DMS79 (cell line): ENCODE measurements around the gene SAP30L.

Experiments used
- DNase-seq: peaks from one replicate; lab custom pipeline; 2025; lab: John Stamatoyannopoulos, UW

SAP30L gene

DNA sequence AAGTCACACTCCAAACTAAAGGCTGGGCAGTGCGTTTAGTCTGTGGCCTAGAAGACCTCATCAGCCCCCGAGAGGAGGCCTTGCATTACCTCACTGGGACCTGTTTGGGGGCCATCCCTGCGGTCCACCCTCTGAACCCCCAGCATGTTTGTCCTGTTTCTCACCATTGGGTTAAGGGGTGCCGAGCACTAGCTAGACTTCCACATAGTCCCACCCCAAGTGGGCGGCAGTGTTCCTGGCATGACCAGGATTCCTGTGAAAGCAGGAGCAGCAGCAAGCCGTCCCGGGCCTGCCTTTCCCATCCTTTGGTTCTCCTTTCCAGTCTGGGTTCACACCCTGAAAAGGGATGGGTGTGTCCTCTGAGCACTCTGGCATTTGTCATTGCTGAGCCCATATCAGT lies 26.6 kb upstream of the SAP30L start:
- no peak for DNase-seq

DNA sequence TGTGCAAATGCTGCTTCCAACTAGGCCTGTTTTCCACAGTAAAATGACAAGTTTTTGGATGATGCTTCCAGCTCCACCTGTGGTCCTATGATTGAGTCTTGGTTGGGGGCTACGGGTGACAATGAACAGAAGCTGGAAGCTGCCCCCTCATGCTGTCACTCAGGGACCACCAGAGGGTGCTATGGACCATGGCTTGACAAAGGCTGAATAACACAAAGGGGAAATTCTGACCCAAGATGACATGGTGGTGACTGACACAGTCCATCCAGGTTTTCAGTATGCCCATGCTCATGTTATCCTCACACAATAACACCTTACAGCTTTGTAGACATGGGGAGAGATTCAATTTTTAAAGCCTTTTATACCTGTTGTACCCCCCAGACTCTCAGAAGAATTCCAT lies 23.9 kb upstream of the SAP30L start:
- DNase-seq: no peak

DNA sequence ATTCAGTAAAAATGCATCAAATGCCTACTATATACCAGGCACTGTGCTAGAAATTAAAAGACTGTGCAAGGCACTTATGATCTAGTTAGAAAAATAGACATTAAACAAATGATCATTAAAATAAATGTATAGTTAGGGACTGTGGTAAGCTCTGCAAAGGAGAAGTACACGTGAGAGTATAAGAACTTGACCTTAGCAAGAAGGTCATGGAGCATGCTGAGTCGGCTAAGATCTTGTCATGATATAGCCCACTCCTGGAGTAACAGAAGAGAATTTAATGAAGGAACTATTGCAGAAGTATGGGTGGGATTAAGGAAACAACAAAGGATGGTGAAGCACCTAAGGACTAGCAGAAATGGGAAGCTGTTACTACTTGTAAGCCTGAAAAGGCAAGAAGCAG lies 23.5 kb upstream of the SAP30L start:
- DNase-seq: no peak

DNA sequence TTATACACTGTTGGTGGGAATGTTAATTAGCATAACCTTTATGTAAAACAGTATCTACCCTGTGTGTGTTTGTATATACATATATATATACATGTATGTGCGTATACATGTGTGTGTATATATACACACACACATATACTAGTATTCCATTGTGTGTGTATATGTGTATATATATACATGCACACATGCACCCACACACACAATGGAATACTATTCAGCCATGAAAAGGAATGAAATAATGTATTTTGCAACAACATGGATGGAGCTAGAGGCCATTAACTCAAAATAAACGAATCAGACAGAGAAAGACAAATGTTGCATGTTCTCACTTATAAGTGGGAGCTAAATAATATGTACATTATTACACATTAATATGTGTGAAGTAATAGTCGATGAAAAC lies 17.6 kb upstream of the SAP30L start:
- DNase-seq: no peak

DNA sequence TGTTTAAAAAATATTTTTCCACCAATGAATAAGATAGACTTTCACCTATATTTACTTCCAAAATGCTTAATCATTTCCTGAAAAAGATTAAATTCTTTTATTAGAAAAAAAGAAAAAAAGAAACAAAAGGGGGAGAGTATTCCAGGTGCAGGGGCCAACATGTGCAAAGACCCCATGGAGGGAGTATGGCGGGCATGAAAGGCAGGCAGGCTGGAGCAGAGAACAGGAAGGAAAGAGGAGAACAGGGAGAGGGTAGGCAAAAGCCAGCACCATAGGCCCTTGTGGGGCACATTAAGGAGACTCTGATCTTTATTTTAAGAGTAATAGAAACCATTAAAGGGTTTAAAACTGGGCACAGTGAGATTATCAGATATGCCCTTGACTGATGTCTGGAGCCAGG lies 16.5 kb upstream of the SAP30L start:
- DNase-seq: no peak

DNA sequence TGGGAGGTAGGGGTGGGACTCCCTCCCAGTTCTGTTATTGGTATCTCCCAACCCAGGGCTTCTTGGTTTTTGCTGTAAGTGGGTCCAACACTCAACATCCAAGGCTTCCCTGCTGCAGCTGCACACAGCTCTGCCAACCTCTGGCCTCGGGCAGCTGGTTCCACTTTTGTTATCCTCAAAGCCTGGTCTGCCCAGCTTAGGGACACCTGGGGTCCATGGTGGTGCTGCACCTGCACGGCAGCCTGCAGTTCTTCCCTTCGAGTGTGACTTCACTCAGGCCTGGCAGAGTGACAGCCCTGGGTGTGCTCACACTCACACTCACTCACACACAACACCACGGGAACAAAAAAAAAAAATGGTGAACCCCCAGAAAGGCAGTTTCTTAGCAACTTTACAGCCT lies 15.3 kb upstream of the SAP30L start:
- DNase-seq: no peak

DNA sequence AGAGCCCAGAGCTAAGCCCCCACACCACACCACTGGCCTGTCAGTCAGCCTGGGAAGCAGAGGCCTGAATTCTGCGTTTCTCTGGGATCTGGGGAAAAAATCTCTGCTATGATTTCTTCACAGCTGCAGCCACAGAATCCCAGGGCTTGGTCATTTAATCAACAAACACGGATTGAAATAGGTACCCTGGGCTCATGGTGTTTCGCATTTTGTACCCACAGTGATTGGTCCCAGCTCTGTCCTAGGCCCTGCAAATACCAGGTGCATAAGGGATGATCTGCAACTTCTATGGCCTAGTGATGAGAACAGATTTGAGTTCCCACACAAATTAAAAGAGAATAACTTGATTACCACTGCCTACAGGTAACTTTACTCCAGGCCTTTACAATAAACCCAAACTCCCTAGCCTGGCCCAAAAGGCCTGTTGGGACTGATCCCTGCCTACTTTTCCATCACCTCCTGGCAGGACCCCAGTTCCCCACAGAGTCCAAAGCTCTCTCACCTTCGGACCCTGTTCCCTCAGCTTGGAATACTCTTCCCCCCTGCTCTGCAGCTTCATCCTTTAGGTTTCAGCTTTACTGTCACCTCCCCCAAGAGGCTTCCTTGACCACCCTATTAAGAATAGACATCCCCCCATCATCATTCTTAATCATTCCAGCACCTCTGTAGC lies 14.7 kb upstream of the SAP30L start:
- no peak for DNase-seq

DNA sequence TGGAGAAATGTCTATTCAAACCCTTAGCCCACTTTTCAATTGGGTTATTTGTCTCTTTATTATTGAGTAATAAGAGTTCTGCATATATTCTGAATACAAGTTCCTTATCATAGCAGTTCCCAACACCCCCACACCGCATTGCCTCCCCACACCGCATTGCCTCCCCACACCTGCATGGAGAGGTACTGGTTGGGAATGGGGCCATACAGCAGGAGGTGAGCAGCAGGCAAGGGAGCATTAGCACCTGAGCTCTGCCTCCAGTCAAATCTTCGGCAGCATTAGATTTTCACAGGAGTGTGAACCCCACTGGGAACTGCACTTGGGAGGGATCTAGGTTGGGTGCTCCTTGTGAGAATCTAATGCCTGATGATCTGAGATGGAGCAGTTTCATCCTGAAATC lies 10.6 kb upstream of the SAP30L start:
- DNase-seq: no peak

DNA sequence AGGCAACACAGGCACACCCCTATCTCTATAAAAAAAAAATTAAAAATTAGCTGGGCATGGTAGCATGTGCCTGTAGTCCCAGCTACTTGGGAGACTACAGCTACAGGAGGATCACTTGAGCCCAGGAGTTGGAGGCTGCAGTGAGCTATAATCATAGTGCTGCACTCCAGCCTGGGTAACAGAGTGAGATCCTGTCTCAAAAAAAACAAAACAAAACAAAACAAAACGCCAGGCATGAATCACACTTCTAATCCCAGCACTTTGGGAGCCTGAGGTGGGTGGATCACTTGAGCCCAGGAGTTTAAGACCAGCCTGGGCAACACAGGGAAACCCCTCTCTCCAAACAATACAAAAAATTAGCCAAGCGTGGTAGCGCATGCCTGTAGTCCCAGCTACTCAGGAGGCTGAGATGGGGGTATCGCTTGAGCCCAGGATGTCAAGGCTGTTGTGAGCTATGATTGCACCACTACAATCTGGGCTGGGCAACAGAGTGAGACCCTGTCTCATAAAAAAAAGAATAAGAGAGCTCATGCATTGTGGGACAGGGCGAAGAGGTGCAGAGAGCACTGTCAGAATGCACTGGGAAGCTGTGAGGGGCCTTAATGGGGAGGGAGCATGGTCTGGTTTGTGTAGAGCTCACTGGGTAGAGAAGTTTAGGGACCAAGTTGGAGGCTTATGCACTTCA lies 8.4 kb upstream of the SAP30L start:
- no peak for DNase-seq

DNA sequence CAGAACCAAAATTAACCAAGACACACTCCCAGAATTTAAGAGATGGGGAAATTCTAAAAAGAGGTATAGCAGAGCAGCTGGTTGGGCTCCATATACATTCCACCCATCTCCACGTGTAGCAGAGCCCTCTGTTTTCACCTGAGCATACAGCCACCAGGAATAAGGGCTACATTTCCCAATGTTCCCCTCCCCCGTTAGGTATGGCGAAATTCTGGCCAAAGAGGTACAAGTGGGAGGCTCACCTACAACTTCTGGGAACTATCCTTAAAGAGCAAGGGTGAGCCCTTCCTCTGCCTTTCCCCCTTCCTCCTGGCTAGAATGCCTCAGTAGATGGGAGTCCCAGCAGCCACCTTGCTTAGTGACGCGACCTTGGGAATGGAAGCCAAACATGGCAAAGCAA lies 5.3 kb upstream of the SAP30L start:
- DNase-seq: no peak

DNA sequence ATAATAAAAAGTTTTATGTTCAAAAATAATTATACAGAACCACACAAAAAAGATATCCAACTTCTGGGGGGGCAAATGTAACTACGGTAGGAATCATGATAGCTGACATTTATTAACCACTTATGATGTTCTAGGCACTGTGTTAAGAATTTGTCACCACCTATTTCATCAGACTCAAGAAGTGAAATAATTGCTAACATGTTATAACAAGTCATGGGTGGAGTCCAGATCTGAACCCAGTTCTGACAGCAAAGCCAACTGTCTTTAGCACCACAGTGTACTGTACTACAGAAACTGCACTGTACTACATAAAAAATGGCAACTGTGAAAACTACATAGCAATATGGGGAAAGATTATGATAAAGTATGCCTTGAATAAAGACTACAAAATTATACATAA lies 3.0 kb upstream of the SAP30L start:
- no peak for DNase-seq

DNA sequence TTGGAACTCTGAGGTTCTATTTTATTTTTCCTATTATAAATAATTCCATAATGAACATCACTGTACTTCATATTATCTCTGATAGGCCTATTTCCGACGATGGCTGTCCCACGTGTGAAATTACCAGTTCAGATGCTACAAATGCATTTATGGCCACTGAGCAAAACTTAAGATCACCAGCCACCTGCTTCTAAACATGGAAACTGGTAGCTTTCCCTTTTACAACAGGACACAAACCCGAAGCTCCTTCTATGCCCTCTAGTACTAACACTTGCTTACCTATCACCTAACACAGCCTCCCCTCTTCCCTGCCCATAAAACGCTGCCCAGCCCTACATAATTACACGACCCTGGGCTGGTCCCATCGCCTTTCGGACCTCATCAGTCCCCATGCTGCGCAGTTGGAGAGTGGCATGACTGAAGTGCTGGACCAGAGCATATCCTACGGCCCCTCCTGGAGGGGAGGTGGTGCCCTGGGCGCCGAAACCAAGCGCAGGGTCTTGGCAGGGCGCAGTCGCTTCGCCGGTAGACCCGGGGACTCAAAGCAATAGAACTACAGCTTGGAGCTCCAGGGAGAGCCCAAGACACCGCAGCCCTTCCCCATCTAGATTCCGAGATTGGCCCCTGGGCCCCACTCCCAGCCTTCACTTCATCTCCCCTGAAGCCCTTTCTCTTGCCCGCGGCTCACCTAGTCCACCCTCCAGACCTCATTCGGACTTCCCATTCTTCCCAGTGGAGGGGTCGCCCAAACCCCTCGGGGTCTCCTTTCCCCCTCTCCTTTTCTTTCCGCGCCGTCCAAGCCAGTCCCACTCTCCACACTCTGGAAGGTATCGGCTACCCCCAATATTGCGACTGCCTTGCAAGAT lies 1.0 kb upstream of the SAP30L start:
- DNase-seq: no peak

DNA sequence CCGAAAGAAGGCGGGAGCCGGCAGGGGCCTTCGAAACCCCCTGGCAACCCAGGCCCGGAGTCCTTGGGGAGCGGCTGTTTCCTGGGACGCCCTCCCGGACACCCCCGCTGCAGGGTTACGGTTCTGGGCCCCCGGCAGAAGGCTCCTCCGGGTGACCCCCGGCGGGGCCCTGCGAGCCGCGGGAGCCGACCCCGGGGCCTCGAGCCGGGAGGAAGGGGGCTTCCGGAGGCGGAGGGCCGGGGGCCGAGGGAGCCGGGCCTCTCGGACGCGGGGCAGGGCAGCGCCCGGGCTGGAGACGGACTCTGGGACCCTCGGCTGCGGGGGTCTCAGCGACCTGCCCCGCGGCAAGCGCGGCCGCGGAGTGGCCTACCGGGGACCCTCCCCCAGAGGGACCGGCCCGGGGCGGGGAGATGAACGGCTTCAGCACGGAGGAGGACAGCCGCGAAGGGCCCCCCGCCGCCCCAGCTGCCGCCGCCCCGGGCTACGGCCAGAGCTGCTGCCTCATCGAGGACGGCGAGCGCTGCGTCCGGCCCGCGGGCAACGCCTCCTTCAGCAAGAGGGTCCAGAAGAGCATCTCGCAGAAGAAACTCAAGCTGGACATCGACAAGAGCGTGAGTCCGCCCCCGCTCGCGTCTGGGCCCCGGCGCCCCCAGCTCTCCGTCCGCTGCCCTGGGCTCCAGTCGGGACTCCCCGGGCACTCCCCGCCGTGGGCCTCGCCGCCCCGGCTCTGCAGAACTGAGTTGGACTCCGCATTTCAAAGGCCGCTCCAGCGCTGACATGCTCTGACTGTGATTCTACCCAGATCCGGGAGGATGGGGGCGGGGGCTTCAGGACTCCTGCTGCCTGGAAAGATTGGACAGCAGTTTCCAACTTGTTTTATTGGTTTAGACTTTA lies 645 bp downstream of the SAP30L start:
- DNase-seq: no peak

DNA sequence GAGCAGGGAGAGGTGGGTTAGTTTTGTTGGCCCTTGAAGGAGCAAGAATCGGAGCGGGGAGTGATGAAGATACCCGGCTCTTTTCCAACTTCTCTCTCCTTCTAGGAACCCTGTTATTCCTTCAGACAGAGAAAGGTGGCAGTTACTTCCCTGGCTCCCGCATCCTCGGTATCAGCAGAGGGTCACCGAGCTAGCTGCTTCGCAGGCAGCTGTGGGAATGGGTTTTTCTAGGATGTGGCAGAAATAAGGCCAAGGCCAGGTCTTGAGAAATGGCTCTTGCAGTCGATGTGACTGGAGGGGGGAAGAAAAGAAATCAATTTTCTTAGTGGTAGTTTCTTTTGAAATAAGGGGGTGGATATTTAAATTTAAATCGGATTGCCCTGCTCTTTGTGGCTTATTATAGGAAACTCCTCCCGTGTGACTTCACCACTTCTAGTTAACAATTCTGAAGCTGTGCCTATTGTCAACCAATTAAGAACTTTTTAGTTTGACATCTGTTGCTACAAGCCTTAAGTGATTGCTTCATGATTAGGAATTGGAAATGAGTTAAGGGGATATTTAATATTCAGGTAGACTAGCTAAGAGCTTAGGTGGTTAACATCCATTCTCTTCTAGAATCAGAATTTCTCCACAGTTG lies 1.4 kb downstream of the SAP30L start:
- no peak for DNase-seq

DNA sequence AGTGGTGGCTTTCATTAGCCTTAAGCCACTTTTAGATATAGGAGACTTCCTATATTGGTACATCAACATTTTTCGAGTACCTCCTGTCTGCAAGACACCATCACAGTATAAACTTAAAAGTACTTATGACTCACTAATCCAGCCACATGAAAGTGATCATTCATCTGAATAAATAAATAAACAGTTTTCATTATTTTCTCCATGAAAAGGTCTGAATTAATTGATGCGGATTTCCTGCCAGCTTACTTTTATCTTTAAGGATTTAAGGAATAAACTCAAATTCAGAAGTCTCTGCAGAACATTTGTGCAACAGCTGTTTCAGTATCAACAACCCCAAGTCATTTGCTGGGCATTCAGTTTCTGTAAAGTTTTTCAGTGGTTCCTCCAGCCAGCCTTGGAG lies 4.0 kb downstream of the SAP30L start:
- no peak for DNase-seq

DNA sequence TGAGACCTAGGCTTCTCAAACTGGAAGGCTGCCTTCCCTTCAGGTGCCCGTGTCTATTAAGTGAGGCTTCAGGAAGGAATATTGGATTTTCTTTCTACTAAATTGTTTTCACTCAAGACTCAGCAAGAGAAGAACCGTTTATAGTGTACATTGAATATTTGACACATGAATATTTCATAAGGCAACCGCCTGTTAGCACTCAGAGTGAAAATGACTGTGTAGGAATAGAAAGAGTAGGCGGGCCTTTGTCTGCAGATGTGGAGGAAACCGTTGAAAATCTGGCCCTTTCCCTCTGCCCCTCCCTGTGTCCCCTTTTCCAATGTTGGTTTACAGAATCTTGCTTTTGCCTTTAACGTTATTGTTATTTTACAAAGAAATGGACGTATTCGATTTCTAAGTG lies 6.2 kb downstream of the SAP30L start:
- DNase-seq: no peak

DNA sequence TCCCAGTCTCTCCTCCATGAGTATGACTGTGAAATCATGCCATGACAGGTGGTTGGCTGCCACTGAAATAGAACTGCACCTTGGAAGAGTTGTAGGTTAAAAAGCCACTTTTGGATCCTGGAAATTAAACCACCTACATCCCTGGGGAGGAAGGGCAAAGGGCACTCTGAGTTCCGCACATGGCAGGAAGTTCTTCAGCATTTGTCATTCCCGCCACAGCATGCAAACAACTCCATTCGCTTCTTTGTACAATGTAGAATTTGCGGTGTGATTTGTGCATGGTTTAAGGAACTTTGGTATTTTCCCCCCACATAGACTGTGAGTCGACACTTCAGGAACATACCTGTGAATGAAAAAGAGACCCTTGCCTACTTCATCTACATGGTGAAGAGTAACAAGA lies 9.8 kb downstream of the SAP30L start:
- DNase-seq: no peak

DNA sequence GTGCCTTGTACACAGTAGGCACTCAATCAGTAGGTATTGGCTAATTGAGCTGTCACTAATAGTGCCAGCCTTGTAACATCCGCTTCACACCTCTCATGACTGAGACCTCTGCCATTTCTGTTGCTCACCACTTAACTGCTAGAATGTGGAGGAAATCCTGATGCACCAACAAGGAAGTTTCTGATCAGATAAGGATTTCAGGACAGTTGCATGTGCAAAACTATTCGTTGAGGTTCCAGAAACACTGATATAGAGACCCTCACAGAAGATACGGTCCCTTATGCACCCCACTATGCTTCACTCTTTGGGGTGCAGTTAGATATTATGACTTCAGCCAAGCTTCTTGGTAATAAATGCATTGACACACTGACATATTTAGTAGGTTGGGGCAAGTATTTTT lies 10.7 kb downstream of the SAP30L start:
- no peak for DNase-seq

DNA sequence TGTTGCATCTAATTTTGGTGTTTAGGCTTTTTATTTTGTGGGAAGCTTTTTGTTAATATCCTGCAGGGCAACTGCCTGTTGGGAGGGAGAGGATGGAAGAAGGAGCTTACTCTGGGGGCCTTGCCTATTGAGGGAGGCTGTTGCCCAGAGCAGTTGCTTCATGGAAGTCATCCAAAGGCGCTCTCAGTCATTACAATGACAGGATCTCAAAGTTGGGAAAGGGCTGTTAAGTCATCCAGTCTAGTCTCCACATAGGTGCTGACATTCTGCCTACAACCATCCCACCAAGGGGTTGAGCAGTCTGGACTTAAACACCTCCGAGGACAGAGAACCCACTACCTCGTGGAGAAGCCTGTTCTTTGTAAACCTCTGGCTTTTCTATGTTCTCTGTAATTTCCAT lies 13.2 kb downstream of the SAP30L start:
- no peak for DNase-seq

DNA sequence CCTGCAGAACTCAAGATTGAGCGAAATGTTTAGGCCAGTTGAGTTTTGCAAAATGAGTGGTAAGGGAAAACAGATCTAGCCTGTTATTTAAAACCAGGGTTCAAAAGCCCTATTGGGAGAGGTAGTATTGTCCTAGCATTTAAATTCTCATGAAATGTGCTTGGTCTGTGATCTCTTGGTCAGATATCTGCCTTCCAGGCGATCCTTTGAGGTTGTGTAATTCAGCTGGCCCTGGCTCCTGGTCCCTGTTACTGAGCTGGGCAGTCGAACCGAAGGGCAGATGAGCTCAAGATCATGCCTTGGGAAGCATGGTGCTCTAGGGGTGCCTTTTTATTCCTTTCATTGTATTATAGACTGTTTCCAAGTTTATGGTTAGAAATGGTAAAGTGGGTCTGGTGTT lies 14.4 kb downstream of the SAP30L start:
- DNase-seq: no peak

DNA sequence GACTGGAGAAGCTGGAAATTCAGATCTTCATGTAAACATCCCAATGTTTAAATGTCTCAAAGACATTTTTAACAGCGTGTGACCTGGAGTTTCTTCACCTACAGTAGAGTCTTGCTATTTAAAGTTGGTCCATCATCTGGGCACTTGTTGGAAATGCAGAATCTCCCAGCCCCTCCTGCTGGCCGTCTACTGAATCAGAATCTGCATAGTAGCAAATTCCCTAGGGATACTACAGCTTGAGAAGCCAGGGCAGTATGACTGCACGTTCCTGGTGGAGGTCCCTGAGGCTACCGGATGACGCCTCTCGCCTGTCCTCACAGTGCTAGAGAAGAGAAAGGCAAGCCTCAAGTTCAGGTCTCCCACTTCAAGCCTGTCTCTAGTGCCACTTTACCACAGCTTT lies 15.7 kb downstream of the SAP30L start:
- DNase-seq: no peak

DNA sequence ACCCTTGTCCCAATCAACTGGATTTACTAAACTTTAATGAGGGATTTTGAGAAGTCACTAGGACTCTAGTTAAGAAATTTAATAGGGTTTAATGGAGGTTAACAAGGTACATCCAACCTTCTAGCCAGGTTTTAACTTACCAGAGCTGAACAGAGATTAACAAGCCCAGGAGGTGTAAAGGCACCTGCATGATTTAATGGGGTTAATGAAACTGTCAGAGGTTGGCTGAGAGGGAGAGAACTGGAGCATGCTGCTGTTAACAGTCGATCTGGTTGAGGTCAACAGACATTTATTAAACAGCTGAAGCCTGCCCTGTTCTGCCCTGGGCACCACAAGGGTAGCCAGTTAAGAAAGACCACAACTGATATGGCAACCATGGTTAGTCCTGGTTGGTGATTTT lies 18.6 kb downstream of the SAP30L start:
- DNase-seq: no peak
